ENCODE results near the gene CCDC195.

Gene CCDC195

DNA sequence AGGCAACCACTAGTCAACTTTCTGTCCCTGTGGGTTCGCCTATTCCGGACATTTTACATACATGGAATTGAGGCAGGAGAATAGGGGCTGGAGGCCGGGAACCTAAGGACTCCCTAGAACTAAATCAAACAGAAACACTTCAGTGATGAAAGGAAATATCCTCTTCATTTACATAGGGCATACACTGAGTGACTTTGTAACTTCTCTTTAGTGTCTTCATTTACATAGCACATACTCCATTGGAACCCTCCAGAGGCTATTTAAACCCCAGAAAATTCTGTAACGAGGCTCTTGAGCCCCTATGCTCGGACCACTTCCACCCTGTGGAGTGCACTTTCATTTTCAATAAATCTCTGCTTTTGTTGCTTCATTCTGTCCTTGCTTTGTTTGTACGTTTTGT lies 56.5 kb downstream of the CCDC195 start:
- Histone ChIP-seq H3K4me1 (ENCODE audit: low read depth, poor library complexity, severe bottlenecking) (no peaks in the 10 kb centered on the region), H3K27me3 (ENCODE audit: insufficient read depth, low read depth) (no peaks in the 10 kb centered on the region), H3K4me2 (no peak overlapping the region), H3K9ac (no peak overlapping the region), H3K4me3 (IDR thresholded peaks at IDR 0.05; ENCODE audit: insufficient read depth, low read depth, low read length) (no peak overlapping the region), H3K27ac (no peak overlapping the region), H4K20me1 (ENCODE audit: insufficient read depth) (no peaks in the 10 kb centered on the region), H3K36me3 (ENCODE audit: insufficient read depth) (no peaks in the 10 kb centered on the region), H2AFZ (ENCODE audit: low read depth) (no peak overlapping the region), H3K79me2 (ENCODE audit: insufficient read depth, low read depth) (no peaks in the 10 kb centered on the region)
- TF ChIP-seq, protein P1, sequence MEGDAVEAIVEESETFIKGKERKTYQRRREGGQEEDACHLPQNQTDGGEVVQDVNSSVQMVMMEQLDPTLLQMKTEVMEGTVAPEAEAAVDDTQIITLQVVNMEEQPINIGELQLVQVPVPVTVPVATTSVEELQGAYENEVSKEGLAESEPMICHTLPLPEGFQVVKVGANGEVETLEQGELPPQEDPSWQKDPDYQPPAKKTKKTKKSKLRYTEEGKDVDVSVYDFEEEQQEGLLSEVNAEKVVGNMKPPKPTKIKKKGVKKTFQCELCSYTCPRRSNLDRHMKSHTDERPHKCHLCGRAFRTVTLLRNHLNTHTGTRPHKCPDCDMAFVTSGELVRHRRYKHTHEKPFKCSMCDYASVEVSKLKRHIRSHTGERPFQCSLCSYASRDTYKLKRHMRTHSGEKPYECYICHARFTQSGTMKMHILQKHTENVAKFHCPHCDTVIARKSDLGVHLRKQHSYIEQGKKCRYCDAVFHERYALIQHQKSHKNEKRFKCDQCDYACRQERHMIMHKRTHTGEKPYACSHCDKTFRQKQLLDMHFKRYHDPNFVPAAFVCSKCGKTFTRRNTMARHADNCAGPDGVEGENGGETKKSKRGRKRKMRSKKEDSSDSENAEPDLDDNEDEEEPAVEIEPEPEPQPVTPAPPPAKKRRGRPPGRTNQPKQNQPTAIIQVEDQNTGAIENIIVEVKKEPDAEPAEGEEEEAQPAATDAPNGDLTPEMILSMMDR (conservative IDR thresholded peaks at IDR 0.05; ENCODE audit: low read depth, low read length): no peak

DNA sequence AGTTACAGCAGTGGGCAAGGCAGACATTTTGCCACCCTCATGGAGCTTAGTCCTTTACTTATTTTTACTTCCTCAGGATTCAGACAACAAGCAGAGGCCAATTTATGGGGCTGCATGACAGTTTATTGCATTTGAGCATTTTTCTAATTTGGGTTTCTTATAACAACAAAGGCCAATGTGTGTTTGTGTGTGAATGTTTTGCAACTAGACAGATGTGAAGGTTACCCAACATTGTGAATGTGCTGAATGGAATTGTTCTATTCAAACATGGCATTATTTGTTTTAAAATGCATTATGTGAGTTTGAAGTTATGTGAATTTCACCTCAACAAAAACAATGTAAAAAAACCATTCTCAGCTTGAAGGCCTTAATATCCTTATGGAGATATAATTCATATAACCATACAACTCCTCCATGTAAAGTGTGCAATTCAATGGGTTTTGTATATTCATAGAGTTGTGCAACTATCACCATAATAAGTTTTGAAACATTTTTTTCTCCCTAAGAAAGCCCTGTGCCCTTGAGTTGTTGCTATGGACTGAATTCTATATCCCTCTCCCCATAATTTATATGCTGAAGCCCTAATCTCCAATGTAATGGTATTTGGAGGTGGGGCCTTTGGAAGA lies 57.3 kb downstream of the CCDC195 start:
- Histone ChIP-seq H2AFZ (ENCODE audit: low read depth) (no peak overlapping the region), H3K4me2 (no peak overlapping the region), H3K27ac (no peak overlapping the region), H3K4me1 (ENCODE audit: low read depth, poor library complexity, severe bottlenecking) (no peaks in the 10 kb centered on the region), H3K9ac (no peak overlapping the region), H3K79me2 (ENCODE audit: insufficient read depth, low read depth) (no peaks in the 10 kb centered on the region), H3K27me3 (ENCODE audit: insufficient read depth, low read depth) (no peaks in the 10 kb centered on the region), H3K36me3 (ENCODE audit: insufficient read depth) (no peaks in the 10 kb centered on the region), H4K20me1 (ENCODE audit: insufficient read depth) (no peaks in the 10 kb centered on the region), H3K4me3 (IDR thresholded peaks at IDR 0.05; ENCODE audit: insufficient read depth, low read depth, low read length) (no peak overlapping the region)
- TF ChIP-seq, protein P1 (conservative IDR thresholded peaks at IDR 0.05; ENCODE audit: low read depth, low read length): no peak

DNA sequence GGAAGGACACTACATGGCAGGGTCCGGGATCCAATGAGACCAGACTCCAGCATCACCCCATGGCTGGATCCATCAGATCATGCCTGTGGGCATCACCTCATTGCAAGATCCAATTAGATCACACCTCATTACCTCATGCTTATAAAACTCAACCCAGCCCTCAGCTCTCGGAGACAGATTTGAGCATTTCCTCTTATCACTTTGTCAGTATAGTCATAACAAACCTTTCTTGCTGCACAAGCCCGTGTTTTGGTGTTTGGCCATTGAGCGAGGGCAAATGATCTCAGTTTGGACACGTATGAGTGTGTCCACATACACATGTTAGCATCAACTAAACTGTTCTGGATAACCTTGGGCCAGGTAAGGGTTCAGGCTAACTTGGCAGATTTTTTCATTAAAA lies 58.8 kb downstream of the CCDC195 start:
- Histone ChIP-seq H3K9ac (no peak overlapping the region), H4K20me1 (ENCODE audit: insufficient read depth) (no peaks in the 10 kb centered on the region), H3K27me3 (ENCODE audit: insufficient read depth, low read depth) (no peaks in the 10 kb centered on the region), H2AFZ (ENCODE audit: low read depth) (no peak overlapping the region), H3K79me2 (ENCODE audit: insufficient read depth, low read depth) (no peaks in the 10 kb centered on the region), H3K4me3 (IDR thresholded peaks at IDR 0.05; ENCODE audit: insufficient read depth, low read depth, low read length) (no peak overlapping the region), H3K4me1 (ENCODE audit: low read depth, poor library complexity, severe bottlenecking) (no peaks in the 10 kb centered on the region), H3K27ac (no peak overlapping the region), H3K36me3 (ENCODE audit: insufficient read depth) (no peaks in the 10 kb centered on the region), H3K4me2 (no peak overlapping the region)
- TF ChIP-seq, protein P1 (conservative IDR thresholded peaks at IDR 0.05; ENCODE audit: low read depth, low read length): no peak

DNA sequence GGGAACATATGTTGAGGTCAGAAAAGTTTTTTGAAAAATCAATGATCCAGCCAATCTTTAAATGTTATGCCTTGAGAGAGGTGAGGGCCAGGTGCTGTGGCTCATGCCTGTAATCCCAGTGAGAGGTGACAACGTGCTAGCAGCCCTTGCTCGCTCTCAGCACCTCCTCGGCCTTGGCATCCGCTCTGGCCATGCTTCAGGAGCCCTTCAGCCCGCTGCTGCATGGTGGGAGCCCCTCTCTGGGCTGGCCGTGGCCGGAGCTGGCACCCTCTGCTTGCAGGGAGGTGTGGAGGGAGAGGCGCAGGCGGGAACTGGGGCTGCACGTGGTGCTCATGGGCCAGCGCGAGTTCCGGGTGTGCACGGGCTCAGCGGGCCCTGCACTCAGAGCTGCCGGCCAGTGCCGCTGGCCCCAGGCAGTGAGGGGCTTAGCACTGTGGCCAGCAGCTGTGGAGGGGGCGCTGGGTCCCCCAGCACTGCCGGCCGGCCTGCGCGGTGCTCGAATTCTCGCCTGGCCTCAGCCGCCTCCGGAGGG lies 61.1 kb downstream of the CCDC195 start:
- no peaks in the 10 kb centered on the region for H3K36me3 ChIP-seq (ENCODE audit: insufficient read depth)
- H3K4me3 ChIP-seq (IDR thresholded peaks at IDR 0.05; ENCODE audit: insufficient read depth, low read depth, low read length): no peak overlapping the region
- H3K9ac ChIP-seq: no peak overlapping the region
- no peak overlapping the region for H2AFZ ChIP-seq (ENCODE audit: low read depth)
- no peaks in the 10 kb centered on the region for H4K20me1 ChIP-seq (ENCODE audit: insufficient read depth)
- no peak overlapping the region for H3K27ac ChIP-seq
- H3K27me3 ChIP-seq (ENCODE audit: insufficient read depth, low read depth): no peaks in the 10 kb centered on the region
- no peaks in the 10 kb centered on the region for H3K79me2 ChIP-seq (ENCODE audit: insufficient read depth, low read depth)
- TF ChIP-seq, protein P1 (conservative IDR thresholded peaks at IDR 0.05; ENCODE audit: low read depth, low read length): no peak
- H3K4me1 ChIP-seq (ENCODE audit: low read depth, poor library complexity, severe bottlenecking): no peaks in the 10 kb centered on the region
- H3K4me2 ChIP-seq: no peak overlapping the region

Measured in KMS-11 (cell line).